HEK293 (cell line): Measurements from ENCODE around the gene SLC47A2.

Source experiments
- CTCF ChIA-PET: fragments of 350-600 bp; formaldehyde crosslinking; extraction: SDS; loops from one replicate; lab custom pipeline; 2021; ENCODE audit warnings: antibody characterized with exemption; lab: Yijun Ruan, JAX
- POLR2A ChIA-PET: fragments of 300-600 bp; formaldehyde crosslinking; extraction: SDS; loops from one replicate; lab custom pipeline; 2020; ENCODE audit warnings: antibody characterized with exemption, inconsistent platforms; lab: Yijun Ruan, JAX
- H3K27ac ChIP-seq: fragments of 200-500 bp; sonication (Bioruptor generic); 2 replicates; pipeline ENCODE4 v1.5.1; 2014; ENCODE audit warnings: low read depth, low read length, control low read depth, inconsistent platforms; ENCODE audit errors: extremely low read depth
- H3K36me3 ChIP-seq, 2 experiments: fragments of 200-500 bp in 1 of 2; sonication (Bioruptor generic) in 1 of 2; 1 replicate in 1 of 2; 2 replicates in 1 of 2; pipeline ENCODE4 v1.5.1; 2014 to 2017; ENCODE audit warnings: inconsistent platforms in 2 of 2, low read length in 2 of 2; ENCODE audit not compliant: control insufficient read depth in 2 of 2, insufficient read depth in 1 of 2
- H3K4me1 ChIP-seq: fragments of 200-500 bp; sonication (Bioruptor generic); 2 replicates; pipeline ENCODE4 v1.5.1; 2014; ENCODE audit warnings: mild to moderate bottlenecking, low read length, inconsistent platforms; ENCODE audit not compliant: control insufficient read depth, insufficient read depth
- H3K4me3 ChIP-seq: 2 replicates; pipeline ENCODE4 v1.5.1; 2011; ENCODE audit warnings: low read depth, mild to moderate bottlenecking, control low read depth, low read length, moderate library complexity
- H3K9me3 ChIP-seq: fragments of 200-500 bp; sonication (Bioruptor generic); 2 replicates; pipeline ENCODE4 v1.5.1; 2014; ENCODE audit warnings: low read depth, low read length, inconsistent platforms; ENCODE audit not compliant: control insufficient read depth, insufficient read depth
- ATF2 ChIP-seq: fragments of 450-650 bp; formaldehyde crosslinking; IDR thresholded peaks from 2 replicates; pipeline ENCODE4 v1.5.1; 2016; ENCODE audit warnings: missing biosample characterization, missing genetic modification characterization, low read depth
- EGR2 ChIP-seq: fragments of 450-650 bp; formaldehyde crosslinking; IDR thresholded peaks from 2 replicates; pipeline ENCODE4 v1.5.1; 2016; ENCODE audit warnings: low read depth, missing biosample characterization, missing genetic modification characterization
- FEZF1 ChIP-seq: fragments of 450-650 bp; formaldehyde crosslinking; IDR thresholded peaks from 2 replicates; pipeline ENCODE4 v1.5.1; 2016; ENCODE audit warnings: missing biosample characterization, missing genetic modification characterization
- GLIS2 ChIP-seq: fragments of 450-650 bp; formaldehyde crosslinking; IDR thresholded peaks from 2 replicates; pipeline ENCODE4 v1.5.1; 2016; ENCODE audit warnings: missing biosample characterization, missing genetic modification characterization
- HOXD13 ChIP-seq: sonication (generic); formaldehyde crosslinking; IDR thresholded peaks from 2 replicates; pipeline ENCODE4 v1.8.0; 2022; ENCODE audit warnings: missing genetic modification reagents, borderline replicate concordance
- REPIN1 ChIP-seq: fragments of 450-650 bp; formaldehyde crosslinking; IDR thresholded peaks from 2 replicates; pipeline ENCODE4 v1.5.1; 2017; ENCODE audit warnings: missing biosample characterization, missing genetic modification characterization, low read depth
- SALL2 ChIP-seq: fragments of 450-650 bp; formaldehyde crosslinking; IDR thresholded peaks from 2 replicates; pipeline ENCODE4 v1.5.0; 2017; ENCODE audit warnings: missing biosample characterization, mild to moderate bottlenecking, missing genetic modification characterization, borderline replicate concordance
- ZBTB10 ChIP-seq: fragments of 450-650 bp; formaldehyde crosslinking; IDR thresholded peaks from 2 replicates; pipeline ENCODE4 v1.5.1; 2016; ENCODE audit warnings: missing biosample characterization, missing genetic modification characterization
- ZFHX2 ChIP-seq: fragments of 450-650 bp; formaldehyde crosslinking; conservative IDR thresholded peaks from 2 replicates; pipeline ENCODE4 v1.5.1; 2016; ENCODE audit warnings: missing biosample characterization, missing genetic modification characterization
- ZNF140 ChIP-seq: fragments of 450-650 bp; formaldehyde crosslinking; IDR thresholded peaks from 2 replicates; pipeline ENCODE4 v1.5.1; 2016; ENCODE audit warnings: missing biosample characterization, missing genetic modification characterization
- ZNF157 ChIP-seq: fragments of 450-650 bp; formaldehyde crosslinking; IDR thresholded peaks from 2 replicates; pipeline ENCODE4 v1.5.1; 2016; ENCODE audit warnings: missing biosample characterization, missing genetic modification characterization
- ZNF202 ChIP-seq: fragments of 450-650 bp; formaldehyde crosslinking; IDR thresholded peaks from 2 replicates; pipeline ENCODE4 v1.5.1; 2016; ENCODE audit warnings: missing biosample characterization, missing genetic modification characterization, borderline replicate concordance
- ZNF324 ChIP-seq: fragments of 450-650 bp; formaldehyde crosslinking; IDR thresholded peaks from 2 replicates; pipeline ENCODE4 v1.5.1; 2016; ENCODE audit warnings: missing biosample characterization, missing genetic modification characterization
- ZNF548 ChIP-seq: fragments of 450-650 bp; formaldehyde crosslinking; IDR thresholded peaks from 2 replicates; pipeline ENCODE4 v1.5.1; 2016; ENCODE audit warnings: missing biosample characterization, missing genetic modification characterization
- ZNF561 ChIP-seq: fragments of 450-650 bp; IDR thresholded peaks from 2 replicates; pipeline ENCODE4 v1.5.1; 2018; ENCODE audit warnings: missing biosample characterization, missing genetic modification characterization, borderline replicate concordance
- ZNF639 ChIP-seq: fragments of 450-650 bp; formaldehyde crosslinking; IDR thresholded peaks from 2 replicates; pipeline ENCODE4 v1.5.1; 2016; ENCODE audit warnings: missing biosample characterization, missing genetic modification characterization
- ZNF777 ChIP-seq: fragments of 450-650 bp; formaldehyde crosslinking; IDR thresholded peaks from 2 replicates; pipeline ENCODE4 v1.5.1; 2017; ENCODE audit warnings: missing biosample characterization, missing genetic modification characterization, borderline replicate concordance
- ZSCAN18 ChIP-seq: fragments of 450-650 bp; formaldehyde crosslinking; IDR thresholded peaks from 2 replicates; pipeline ENCODE4 v1.5.1; 2016; ENCODE audit warnings: missing biosample characterization, missing genetic modification characterization
- TF ChIP-seq, protein P1 (sequence below): fragments of 450-650 bp; formaldehyde crosslinking; IDR thresholded peaks from 2 replicates; pipeline ENCODE4 v1.5.1; 2016; ENCODE audit warnings: missing biosample characterization, missing genetic modification characterization
- TF ChIP-seq, protein P2 (sequence below): fragments of 450-650 bp; formaldehyde crosslinking; IDR thresholded peaks from 2 replicates; pipeline ENCODE4 v1.5.1; 2016; ENCODE audit warnings: missing biosample characterization, missing genetic modification characterization
- TF ChIP-seq, protein P3 (sequence below): fragments of 450-650 bp; formaldehyde crosslinking; IDR thresholded peaks from 2 replicates; pipeline ENCODE4 v1.5.1; 2016; ENCODE audit warnings: missing biosample characterization, missing genetic modification characterization, borderline replicate concordance

SLC47A2 gene

DNA sequence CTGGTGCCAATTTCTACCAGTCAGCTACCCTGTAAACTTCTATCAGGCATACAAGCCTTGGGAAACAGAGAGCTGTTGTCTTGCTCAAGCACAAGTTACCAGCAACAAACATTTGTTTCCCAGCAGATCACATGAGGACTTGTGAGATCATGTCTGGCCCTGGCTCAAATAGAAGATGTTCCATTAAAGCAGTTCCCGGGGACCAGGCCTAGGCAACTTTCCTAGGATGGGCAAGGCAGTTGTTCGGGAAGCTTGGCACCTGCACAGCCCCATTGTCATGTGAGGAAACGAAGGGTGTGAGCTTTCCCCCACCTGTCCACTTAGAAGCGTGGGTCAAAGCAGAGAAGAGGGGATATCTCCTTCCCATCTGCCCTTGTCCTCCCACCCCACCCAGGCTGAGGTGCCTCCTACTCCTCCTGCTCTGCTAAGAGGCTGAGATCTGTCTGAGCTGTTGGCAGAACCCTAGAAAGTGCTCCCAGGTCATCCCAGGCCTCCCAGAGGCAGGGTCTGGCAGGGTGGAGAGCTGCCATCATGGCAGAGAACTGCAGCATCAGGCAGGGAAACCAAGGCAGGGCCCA, 11.2 kb upstream of the SLC47A2 start:
- Histone ChIP-seq H3K4me1 (0 out of 2 replicates have a peak, but pooled peaks cover 2% of the 10 kb centered on the region), H3K27ac (no peak overlapping the region; the same call in 1 of the 2 replicates), H3K36me3 (no peaks in the 10 kb centered on the region), H3K9me3 (no peaks in the 10 kb centered on the region), H3K4me3 (no peak overlapping the region)
- CTCF ChIA-PET, result interaction anchor here (1.0 to 2.6 kb wide), 8 partner anchors 8 to 365 kb away, joined by 3 to 21 read pairs (median 4); partner anchors contain the start of gene B9D1
- POLR2A ChIA-PET, result interaction anchor here (1.2 to 4.1 kb wide), 3 partner anchors 9 to 79 kb away, joined by 3 to 25 read pairs (median 6); partner anchors contain the start of gene ALDH3A2
- TF ChIP-seq, protein P1, sequence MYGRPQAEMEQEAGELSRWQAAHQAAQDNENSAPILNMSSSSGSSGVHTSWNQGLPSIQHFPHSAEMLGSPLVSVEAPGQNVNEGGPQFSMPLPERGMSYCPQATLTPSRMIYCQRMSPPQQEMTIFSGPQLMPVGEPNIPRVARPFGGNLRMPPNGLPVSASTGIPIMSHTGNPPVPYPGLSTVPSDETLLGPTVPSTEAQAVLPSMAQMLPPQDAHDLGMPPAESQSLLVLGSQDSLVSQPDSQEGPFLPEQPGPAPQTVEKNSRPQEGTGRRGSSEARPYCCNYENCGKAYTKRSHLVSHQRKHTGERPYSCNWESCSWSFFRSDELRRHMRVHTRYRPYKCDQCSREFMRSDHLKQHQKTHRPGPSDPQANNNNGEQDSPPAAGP (tag by site-specific recombination), result no peak
- TF ChIP-seq ZNF777 (tag by site-specific recombination) (no peak), ZFHX2 (tag by site-specific recombination) (peak; percentile 56), ZNF548 (tag by site-specific recombination) (no peak), FEZF1 (tag by site-specific recombination) (no peak), ATF2 (tag by site-specific recombination) (no peak), ZNF140 (tag by site-specific recombination) (no peak), REPIN1 (no peak), ZNF157 (tag by site-specific recombination) (no peak), ZNF202 (no peak), ZBTB10 (tag by site-specific recombination) (peak; percentile 28; the same call in 1 of the 2 replicates), SALL2 (tag by site-specific recombination) (no peak), ZSCAN18 (no peak), ZNF324 (no peak), ZNF639 (tag by site-specific recombination) (no peak), EGR2 (tag by site-specific recombination) (peak; percentile 37; the same call in 1 of the 2 replicates), GLIS2 (tag by site-specific recombination) (no peak), ZNF561 (tag by site-specific recombination) (no peak), HOXD13 (CRISPR knock-in tag) (no peak)
- TF ChIP-seq, protein P2, sequence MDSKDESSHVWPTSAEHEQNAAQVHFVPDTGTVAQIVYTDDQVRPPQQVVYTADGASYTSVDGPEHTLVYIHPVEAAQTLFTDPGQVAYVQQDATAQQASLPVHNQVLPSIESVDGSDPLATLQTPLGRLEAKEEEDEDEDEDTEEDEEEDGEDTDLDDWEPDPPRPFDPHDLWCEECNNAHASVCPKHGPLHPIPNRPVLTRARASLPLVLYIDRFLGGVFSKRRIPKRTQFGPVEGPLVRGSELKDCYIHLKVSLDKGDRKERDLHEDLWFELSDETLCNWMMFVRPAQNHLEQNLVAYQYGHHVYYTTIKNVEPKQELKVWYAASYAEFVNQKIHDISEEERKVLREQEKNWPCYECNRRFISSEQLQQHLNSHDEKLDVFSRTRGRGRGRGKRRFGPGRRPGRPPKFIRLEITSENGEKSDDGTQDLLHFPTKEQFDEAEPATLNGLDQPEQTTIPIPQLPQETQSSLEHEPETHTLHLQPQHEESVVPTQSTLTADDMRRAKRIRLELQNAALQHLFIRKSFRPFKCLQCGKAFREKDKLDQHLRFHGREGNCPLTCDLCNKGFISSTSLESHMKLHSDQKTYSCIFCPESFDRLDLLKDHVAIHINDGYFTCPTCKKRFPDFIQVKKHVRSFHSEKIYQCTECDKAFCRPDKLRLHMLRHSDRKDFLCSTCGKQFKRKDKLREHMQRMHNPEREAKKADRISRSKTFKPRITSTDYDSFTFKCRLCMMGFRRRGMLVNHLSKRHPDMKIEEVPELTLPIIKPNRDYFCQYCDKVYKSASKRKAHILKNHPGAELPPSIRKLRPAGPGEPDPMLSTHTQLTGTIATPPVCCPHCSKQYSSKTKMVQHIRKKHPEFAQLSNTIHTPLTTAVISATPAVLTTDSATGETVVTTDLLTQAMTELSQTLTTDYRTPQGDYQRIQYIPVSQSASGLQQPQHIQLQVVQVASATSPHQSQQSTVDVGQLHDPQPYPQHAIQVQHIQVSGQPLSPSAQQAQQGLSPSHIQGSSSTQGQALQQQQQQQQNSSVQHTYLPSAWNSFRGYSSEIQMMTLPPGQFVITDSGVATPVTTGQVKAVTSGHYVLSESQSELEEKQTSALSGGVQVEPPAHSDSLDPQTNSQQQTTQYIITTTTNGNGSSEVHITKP (tag by site-specific recombination), result peak; percentile 30; the same call in 1 of the 2 replicates
- TF ChIP-seq, protein P3, sequence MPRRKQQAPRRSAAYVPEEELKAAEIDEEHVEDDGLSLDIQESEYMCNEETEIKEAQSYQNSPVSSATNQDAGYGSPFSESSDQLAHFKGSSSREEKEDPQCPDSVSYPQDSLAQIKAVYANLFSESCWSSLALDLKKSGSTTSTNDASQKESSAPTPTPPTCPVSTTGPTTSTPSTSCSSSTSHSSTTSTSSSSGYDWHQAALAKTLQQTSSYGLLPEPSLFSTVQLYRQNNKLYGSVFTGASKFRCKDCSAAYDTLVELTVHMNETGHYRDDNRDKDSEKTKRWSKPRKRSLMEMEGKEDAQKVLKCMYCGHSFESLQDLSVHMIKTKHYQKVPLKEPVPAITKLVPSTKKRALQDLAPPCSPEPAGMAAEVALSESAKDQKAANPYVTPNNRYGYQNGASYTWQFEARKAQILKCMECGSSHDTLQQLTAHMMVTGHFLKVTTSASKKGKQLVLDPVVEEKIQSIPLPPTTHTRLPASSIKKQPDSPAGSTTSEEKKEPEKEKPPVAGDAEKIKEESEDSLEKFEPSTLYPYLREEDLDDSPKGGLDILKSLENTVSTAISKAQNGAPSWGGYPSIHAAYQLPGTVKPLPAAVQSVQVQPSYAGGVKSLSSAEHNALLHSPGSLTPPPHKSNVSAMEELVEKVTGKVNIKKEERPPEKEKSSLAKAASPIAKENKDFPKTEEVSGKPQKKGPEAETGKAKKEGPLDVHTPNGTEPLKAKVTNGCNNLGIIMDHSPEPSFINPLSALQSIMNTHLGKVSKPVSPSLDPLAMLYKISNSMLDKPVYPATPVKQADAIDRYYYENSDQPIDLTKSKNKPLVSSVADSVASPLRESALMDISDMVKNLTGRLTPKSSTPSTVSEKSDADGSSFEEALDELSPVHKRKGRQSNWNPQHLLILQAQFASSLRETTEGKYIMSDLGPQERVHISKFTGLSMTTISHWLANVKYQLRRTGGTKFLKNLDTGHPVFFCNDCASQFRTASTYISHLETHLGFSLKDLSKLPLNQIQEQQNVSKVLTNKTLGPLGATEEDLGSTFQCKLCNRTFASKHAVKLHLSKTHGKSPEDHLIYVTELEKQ (tag by site-specific recombination), result no peak
